ENCODE results near the gene NKAP. TPM values are rescaled to one million over a fixed set of nuclear protein-coding genes. Genes with fewer than 3 reads are reported as not detected.

Gene NKAP
- total and polyA plus RNA-seq, 7 experiments from 2014 or later = 4.2 to 19.3 (median 13.4) TPM

DNA sequence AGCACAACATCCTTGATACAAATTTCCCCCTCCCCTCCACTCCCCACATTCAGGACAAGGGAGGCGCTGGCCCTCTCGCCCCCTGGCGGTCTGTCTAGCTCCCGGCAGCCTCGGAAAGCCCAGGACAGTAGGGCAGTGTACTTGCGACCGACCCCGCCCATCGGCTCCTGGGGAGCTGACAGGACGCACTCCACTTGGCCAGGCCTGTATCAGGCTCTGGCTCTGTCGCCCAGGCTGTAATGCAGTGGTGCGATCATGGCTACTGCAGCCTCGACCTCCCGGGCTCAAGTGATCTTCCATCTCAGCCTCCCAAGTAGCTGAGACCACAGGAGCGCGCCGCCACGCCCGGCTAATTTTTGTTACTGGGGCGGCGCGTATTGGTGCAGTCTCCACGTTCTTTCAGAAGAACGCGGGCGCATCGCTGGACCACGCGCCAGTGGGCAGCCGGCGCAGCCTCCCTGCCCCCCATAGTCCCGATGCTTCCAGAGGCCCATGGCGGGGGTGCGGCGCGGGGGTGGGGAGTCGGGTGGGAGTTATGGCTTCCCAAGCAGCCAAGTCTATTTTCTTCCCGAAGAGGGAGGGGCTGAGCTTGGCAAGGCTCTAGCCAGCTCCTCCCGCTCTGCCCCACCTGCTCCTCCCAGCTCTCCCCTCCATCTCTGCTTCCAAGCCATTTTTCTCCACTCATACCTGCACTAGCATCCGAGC, 55.7 kb downstream of the NKAP start:
- peak; percentile 87 for ATAC-seq
- Histone ChIP-seq H3K9me3 (ENCODE audit: control insufficient read depth in 2 of 3, low read length in 3 of 3) (no peaks in the 10 kb centered on the region), H3K36me3 (ENCODE audit: control insufficient read depth in 2 of 3, insufficient read depth in 3 of 3, low read length in 3 of 3) (no peaks in the 10 kb centered on the region), H3K27me3 (ENCODE audit: control insufficient read depth in 2 of 2, insufficient read depth in 2 of 2, low read length in 2 of 2) (no peaks in the 10 kb centered on the region), H3K27ac (ENCODE audit: low read depth, low read length) (no peak overlapping the region), H3K4me1 (ENCODE audit: control insufficient read depth in 2 of 2, insufficient read depth in 2 of 2, low read length in 2 of 2) (no peaks in the 10 kb centered on the region), H3K4me3 (ENCODE audit: low read length) (no peak overlapping the region)
- DNase-seq = peak; percentile 30 to 61 (median 38)
- no peaks in the 10 kb centered on the region for H3K9me3 Mint-ChIP-seq
- no peaks in the 10 kb centered on the region for H3K27me3 Mint-ChIP-seq
- H3K27ac Mint-ChIP-seq = no peak overlapping the region
- CTCF ChIA-PET = interaction anchor here (0.6 to 1.7 kb wide), 8 partner anchors 18 to 769 kb away, joined by 3 to 6 read pairs (median 4); partner anchors contain the start of gene RPL39
- intact Hi-C loops (cut with micrococcal nuclease) = loop anchor here (2.0 to 5.0 kb wide), 3 partner anchors 17 to 371 kb away; partner anchors contain the start of genes UPF3B (in 2 of the 2), NDUFA1 (in 1 of the 2) and RNF113A (in 1 of the 2)
- peak overlapping the region in 9 of 10 donors; percentile 38 to 67 (median 51) for H3K4me3 Mint-ChIP-seq
- H3K36me3 Mint-ChIP-seq = no peaks in the 10 kb centered on the region
- H3K4me1 Mint-ChIP-seq = peaks cover 0 to 11% (median 7%) of the 10 kb centered on the region in 7 donors
- POLR2A ChIA-PET = interaction anchor here (0.6 kb wide), 1 partner anchor 19 kb away, joined by 3 read pairs; no protein-coding TSS in a partner anchor

DNA sequence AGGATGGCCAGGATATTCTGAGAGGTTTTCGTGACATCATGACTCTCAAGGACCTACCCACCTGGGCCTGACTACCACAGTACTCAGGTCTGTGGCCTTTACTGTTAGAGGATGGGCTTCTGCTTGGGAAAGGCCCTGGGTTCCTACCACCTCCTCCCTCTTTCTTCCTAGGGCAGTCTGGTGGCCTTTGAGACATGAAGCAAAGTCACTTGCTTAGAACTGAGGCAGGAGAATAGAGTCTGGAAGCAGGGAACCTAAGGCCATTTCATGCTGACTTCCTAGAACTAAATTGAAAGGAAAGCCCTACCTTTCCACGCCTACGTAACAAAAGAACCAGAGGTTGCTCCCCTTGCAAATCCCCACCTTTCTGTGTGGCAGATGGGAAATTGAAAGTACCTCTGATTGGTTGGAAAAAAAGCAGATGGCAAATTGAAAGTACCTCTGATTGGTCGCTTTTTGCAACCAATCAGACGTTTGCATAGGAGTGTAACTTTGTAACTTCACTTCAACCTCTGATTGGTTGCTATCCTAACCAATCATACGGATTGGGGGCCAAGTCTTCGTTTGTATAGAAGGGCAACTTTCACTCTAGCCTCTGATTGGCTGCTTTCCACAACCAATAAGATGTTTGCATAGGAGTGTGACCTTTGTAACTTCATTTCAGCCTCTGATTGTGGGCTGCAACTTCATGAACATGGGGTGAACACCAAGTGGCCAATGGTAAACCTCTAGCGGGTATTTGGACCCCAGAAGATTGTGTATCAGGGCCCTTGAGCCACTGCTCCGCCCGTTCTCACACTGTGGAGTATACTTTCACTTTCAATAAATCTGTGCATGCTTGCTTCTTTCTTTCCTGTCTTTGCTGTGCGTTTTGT, 57.8 kb downstream of the NKAP start:
- peak in 7 of 9 donors; percentile 9 to 34 (median 27) for DNase-seq
- intact Hi-C loops (cut with micrococcal nuclease) = loop anchor here (2.0 to 5.0 kb wide), 3 partner anchors 15 to 368 kb away; partner anchors contain the start of genes UPF3B (in 2 of the 2), NDUFA1 (in 1 of the 2) and RNF113A (in 1 of the 2)
- Mint-ChIP-seq H3K27me3 (no peaks in the 10 kb centered on the region), H3K4me3 (peak overlapping the region in 8 of 10 donors; percentile 24 to 68 (median 54)), H3K27ac (peak overlapping the region in 4 of 9 donors; percentile 28 to 64 (median 40)), H3K36me3 (no peaks in the 10 kb centered on the region), H3K4me1 (peaks cover 0 to 13% (median 10%) of the 10 kb centered on the region in 7 donors), H3K9me3 (no peaks in the 10 kb centered on the region)
- Histone ChIP-seq H3K27me3 (ENCODE audit: control insufficient read depth in 2 of 2, insufficient read depth in 2 of 2, low read length in 2 of 2) (no peaks in the 10 kb centered on the region), H3K9me3 (ENCODE audit: control insufficient read depth in 2 of 3, low read length in 3 of 3) (no peaks in the 10 kb centered on the region), H3K27ac (ENCODE audit: low read depth, low read length) (no peak overlapping the region), H3K36me3 (ENCODE audit: control insufficient read depth in 2 of 3, insufficient read depth in 3 of 3, low read length in 3 of 3) (no peaks in the 10 kb centered on the region), H3K4me1 (ENCODE audit: control insufficient read depth in 2 of 2, insufficient read depth in 2 of 2, low read length in 2 of 2) (peaks cover 0 to 2% of the 10 kb centered on the region in 2 donors), H3K4me3 (ENCODE audit: low read length) (peak overlapping the region; percentile 34)
- ChIA-PET POLR2A (no interaction called here), CTCF (interaction anchor here (1.7 kb wide), 1 partner anchor 370 kb away, joined by 5 read pairs; no protein-coding TSS in a partner anchor)
- peak; percentile 61 for ATAC-seq

DNA sequence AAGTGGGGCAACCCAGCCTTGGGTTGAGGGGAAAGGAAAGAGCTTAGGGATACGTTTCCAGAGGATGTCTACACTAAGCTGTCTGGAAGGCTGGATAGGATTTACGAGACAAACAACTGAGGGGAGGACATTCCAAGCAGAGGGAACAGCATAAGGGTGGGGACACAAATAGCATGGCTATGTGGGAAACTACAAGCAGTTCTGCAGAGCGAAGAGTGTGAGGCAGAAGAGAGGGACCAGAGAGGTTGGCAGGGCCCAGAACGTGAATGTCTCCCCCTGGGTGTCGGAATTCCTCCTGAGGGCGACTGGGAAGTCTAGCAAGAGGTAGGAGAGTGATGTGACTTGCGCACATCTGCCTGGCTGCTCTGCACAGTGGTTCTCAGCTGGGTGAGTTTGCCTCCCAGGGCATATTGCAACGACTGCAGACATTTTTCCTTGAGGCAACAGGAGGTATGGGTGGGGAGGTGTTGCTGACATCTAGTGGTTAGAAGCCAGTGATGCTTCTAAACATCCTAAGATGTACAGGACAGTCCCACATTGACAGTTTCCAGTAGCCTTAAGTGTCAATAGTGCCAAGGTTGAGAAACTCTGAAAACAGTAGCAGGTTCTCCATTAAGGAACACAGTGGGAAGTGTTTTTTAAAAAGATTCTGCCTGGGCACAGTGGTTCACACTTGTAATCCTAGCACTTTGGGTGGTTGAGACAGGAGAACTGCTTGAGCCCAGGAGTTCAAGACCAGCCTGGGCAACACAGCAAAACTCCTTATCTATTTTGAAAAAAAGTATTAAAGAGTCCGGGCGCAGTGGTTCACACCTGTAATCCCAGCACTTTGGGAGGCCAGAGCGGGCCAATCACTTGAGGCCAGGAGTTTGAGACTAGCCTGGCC, 62.8 kb downstream of the NKAP start:
- Mint-ChIP-seq H3K4me1 (peaks cover 0 to 26% (median 18%) of the 10 kb centered on the region in 7 donors), H3K36me3 (peaks cover 0 to 3% (median 0%) of the 10 kb centered on the region in 5 donors), H3K9me3 (no peaks in the 10 kb centered on the region), H3K27ac (peak overlapping the region in 8 of 9 donors; percentile 36 to 88 (median 66)), H3K27me3 (no peaks in the 10 kb centered on the region), H3K4me3 (no peak overlapping the region)
- H3K9me3 ChIP-seq (ENCODE audit: control insufficient read depth in 2 of 3, low read length in 3 of 3) = no peaks in the 10 kb centered on the region
- ChIA-PET POLR2A (interaction anchor here (0.6 kb wide), 1 partner anchor 10 kb away, joined by 3 read pairs; no protein-coding TSS in a partner anchor), CTCF (no interaction called here)
- peak in 7 of 9 donors; percentile 21 to 57 (median 36) for DNase-seq
- intact Hi-C loops (cut with micrococcal nuclease) = loop anchor here (1.0 to 2.0 kb wide), 4 partner anchors 9 to 364 kb away; partner anchors contain the start of genes RPL39 (in 2 of the 2), NDUFA1 (in 1 of the 2) and RNF113A (in 1 of the 2)
- peaks cover 0 to 7% of the 10 kb centered on the region in 2 donors for H3K4me1 ChIP-seq (ENCODE audit: control insufficient read depth in 2 of 2, insufficient read depth in 2 of 2, low read length in 2 of 2)
- peak overlapping the region; percentile 20 for H3K27ac ChIP-seq (ENCODE audit: low read depth, low read length)
- no peaks in the 10 kb centered on the region for H3K27me3 ChIP-seq (ENCODE audit: control insufficient read depth in 2 of 2, insufficient read depth in 2 of 2, low read length in 2 of 2)
- H3K4me3 ChIP-seq (ENCODE audit: low read length) = no peak overlapping the region
- no peaks in the 10 kb centered on the region for H3K36me3 ChIP-seq (ENCODE audit: control insufficient read depth in 2 of 3, insufficient read depth in 3 of 3, low read length in 3 of 3)
- peak; percentile 93 for ATAC-seq

DNA sequence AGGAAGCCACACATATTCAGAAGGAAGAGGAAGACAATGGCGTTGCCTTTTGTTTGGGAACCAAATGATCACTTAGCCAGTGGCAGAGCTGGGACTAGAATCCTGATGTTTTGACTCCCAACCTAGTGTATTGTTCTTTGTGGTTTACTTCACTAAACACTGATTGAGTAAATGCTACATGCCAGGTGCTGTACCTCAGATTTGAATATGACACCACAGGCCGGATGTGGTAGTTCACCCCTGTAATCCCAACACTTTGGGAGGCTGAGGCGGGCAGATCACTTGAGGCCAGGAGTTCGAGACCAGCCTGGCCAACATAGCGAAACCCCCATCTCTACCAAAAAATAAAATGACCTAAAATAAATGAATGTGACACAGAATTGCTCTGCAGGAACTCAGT, 63.5 kb downstream of the NKAP start:
- peak in 3 of 9 donors; percentile 10 to 24 (median 18) for DNase-seq
- POLR2A ChIA-PET = no interaction called here
- no peak overlapping the region for H3K4me3 ChIP-seq (ENCODE audit: low read length)
- Mint-ChIP-seq H3K27me3 (no peaks in the 10 kb centered on the region), H3K27ac (peak overlapping the region in 8 of 9 donors; percentile 36 to 88 (median 68)), H3K36me3 (peaks cover 0 to 3% (median 0%) of the 10 kb centered on the region in 5 donors), H3K9me3 (no peaks in the 10 kb centered on the region), H3K4me1 (peaks cover 0 to 26% (median 18%) of the 10 kb centered on the region in 7 donors), H3K4me3 (no peak overlapping the region)
- peaks cover 0 to 7% of the 10 kb centered on the region in 2 donors for H3K4me1 ChIP-seq (ENCODE audit: control insufficient read depth in 2 of 2, insufficient read depth in 2 of 2, low read length in 2 of 2)
- no peak overlapping the region for H3K27ac ChIP-seq (ENCODE audit: low read depth, low read length)
- no peaks in the 10 kb centered on the region for H3K27me3 ChIP-seq (ENCODE audit: control insufficient read depth in 2 of 2, insufficient read depth in 2 of 2, low read length in 2 of 2)
- ATAC-seq = no peak
- H3K9me3 ChIP-seq (ENCODE audit: control insufficient read depth in 2 of 3, low read length in 3 of 3) = no peaks in the 10 kb centered on the region
- CTCF ChIA-PET = interaction anchor here (0.6 kb wide), 1 partner anchor 279 kb away, joined by 3 read pairs; no protein-coding TSS in a partner anchor
- H3K36me3 ChIP-seq (ENCODE audit: control insufficient read depth in 2 of 3, insufficient read depth in 3 of 3, low read length in 3 of 3) = no peaks in the 10 kb centered on the region
- intact Hi-C loops (cut with micrococcal nuclease) = loop anchor here in 1 of 2 donors (2.0 kb wide), 1 partner anchor 181 kb away; no protein-coding TSS in a partner anchor

DNA sequence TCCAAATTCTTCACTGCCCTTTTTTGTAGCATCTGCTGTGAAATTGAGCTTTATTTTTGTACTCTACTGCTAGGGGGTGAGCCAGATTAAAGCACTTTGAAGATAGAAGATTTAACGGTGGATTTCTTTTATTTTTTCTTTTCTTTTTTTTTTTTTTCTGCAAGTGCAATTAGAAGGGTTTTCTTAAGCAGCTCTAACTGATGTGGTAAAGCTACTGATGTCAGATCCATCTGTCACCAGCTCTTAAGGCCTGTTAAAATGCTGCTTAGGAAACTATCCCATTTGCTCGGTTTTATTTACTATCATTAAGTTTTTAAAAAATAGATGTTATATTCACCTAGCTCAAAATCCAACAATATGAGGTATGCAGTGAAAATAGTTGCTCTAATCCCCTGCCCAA, 64.8 kb downstream of the NKAP start:
- H3K4me3 Mint-ChIP-seq = no peak overlapping the region
- H3K36me3 Mint-ChIP-seq = peaks cover 0 to 3% (median 0%) of the 10 kb centered on the region in 5 donors
- peak overlapping the region in 4 of 9 donors; percentile 19 to 66 (median 57) for H3K27ac Mint-ChIP-seq
- CTCF ChIA-PET = interaction anchor here (0.6 to 1.0 kb wide), 3 partner anchors 18 to 91 kb away, joined by 3 read pairs; no protein-coding TSS in a partner anchor
- Histone ChIP-seq H3K27me3 (ENCODE audit: control insufficient read depth in 2 of 2, insufficient read depth in 2 of 2, low read length in 2 of 2) (no peaks in the 10 kb centered on the region), H3K27ac (ENCODE audit: low read depth, low read length) (no peak overlapping the region), H3K9me3 (ENCODE audit: control insufficient read depth in 2 of 3, low read length in 3 of 3) (no peaks in the 10 kb centered on the region), H3K36me3 (ENCODE audit: control insufficient read depth in 2 of 3, insufficient read depth in 3 of 3, low read length in 3 of 3) (no peaks in the 10 kb centered on the region), H3K4me3 (ENCODE audit: low read length) (no peak overlapping the region), H3K4me1 (ENCODE audit: control insufficient read depth in 2 of 2, insufficient read depth in 2 of 2, low read length in 2 of 2) (peaks cover 0 to 7% of the 10 kb centered on the region in 2 donors)
- H3K9me3 Mint-ChIP-seq = no peaks in the 10 kb centered on the region
- peak in 2 of 9 donors; percentile 13 to 19 for DNase-seq
- no peaks in the 10 kb centered on the region for H3K27me3 Mint-ChIP-seq
- POLR2A ChIA-PET = interaction anchor here (0.8 to 1.1 kb wide), 2 partner anchors 87 to 362 kb away, joined by 3 to 5 read pairs; partner anchors contain the start of gene RPL39
- no peak for ATAC-seq
- peaks cover 0 to 30% (median 18%) of the 10 kb centered on the region in 7 donors for H3K4me1 Mint-ChIP-seq
- intact Hi-C loops (cut with micrococcal nuclease) = no loop called here
